SK-N-SH (cell line): Measurements from ENCODE around the gene TAF5L. TPM values are rescaled to one million over a fixed set of nuclear protein-coding genes. Genes with fewer than 3 reads are reported as not detected.

Experiments used
- CTCF ChIA-PET: fragments of 300-600, 350-600 bp; formaldehyde crosslinking; extraction: SDS; loops from one replicate; lab custom pipeline; 2021; lab: Yijun Ruan, JAX
- POLR2A ChIA-PET: fragments of 350-600 bp; sonication (Branson Sonifier 250); formaldehyde crosslinking; extraction: SDS; loops from one replicate; lab custom pipeline; 2020; ENCODE audit warnings: antibody characterized with exemption, inconsistent platforms; lab: Yijun Ruan, JAX
- DNase-seq: peaks from one replicate; pipeline ENCODE4 v3.0.0; 2012
- H2AFZ ChIP-seq: fragments of 200-600 bp; sonication (generic); 2 replicates; pipeline ENCODE4 v1.8.1; 2016; ENCODE audit warnings: antibody characterized with exemption, mild to moderate bottlenecking, low read depth
- H3F3A ChIP-seq: fragments of 200-600 bp; sonication (generic); replicated peaks from 2 replicates; pipeline ENCODE3; 2016; ENCODE audit warnings: antibody characterized with exemption, mild to moderate bottlenecking; ENCODE audit not compliant: insufficient read depth
- H3K27ac ChIP-seq, 2 experiments: fragments of 200-500 bp in 1 of 2; fragments of 200-600 bp in 1 of 2; sonication (Bioruptor generic) in 1 of 2; sonication (generic), shearing (Covaris generic) in 1 of 2; 2 replicates each; pipeline versions ENCODE4 v1.5.1 to v1.6.1; 2014 to 2016; ENCODE audit warnings: low read depth in 2 of 2, inconsistent platforms in 1 of 2, low read length in 1 of 2, mild to moderate bottlenecking in 1 of 2, mixed read lengths in 1 of 2
- H3K27me3 ChIP-seq: fragments of 200-600 bp; sonication (generic), shearing (Covaris generic); 2 replicates; pipeline ENCODE4 v1.6.1; 2016; ENCODE audit warnings: mixed run types; ENCODE audit not compliant: insufficient read depth
- H3K36me3 ChIP-seq, 2 experiments: fragments of 200-500 bp in 1 of 2; fragments of 200-600 bp in 1 of 2; sonication (Bioruptor generic) in 1 of 2; sonication (generic) in 1 of 2; replicated peaks in 1 of 2; 2 replicates each; pipeline versions ENCODE3 to v1.5.1; 2014 to 2016; ENCODE audit warnings: low read length in 1 of 2, mild to moderate bottlenecking in 1 of 2; ENCODE audit not compliant: insufficient read depth in 2 of 2, control insufficient read depth in 1 of 2
- H3K4me1 ChIP-seq, 2 experiments: fragments of 200-500 bp in 1 of 2; fragments of 200-600 bp in 1 of 2; sonication (Bioruptor generic) in 1 of 2; sonication (generic), shearing (Covaris generic) in 1 of 2; 2 replicates each; pipeline versions ENCODE4 v1.5.1 to v1.6.1; 2014 to 2016; ENCODE audit warnings: low read depth in 1 of 2, low read length in 1 of 2, mixed run types in 1 of 2; ENCODE audit not compliant: insufficient read depth in 2 of 2, control insufficient read depth in 1 of 2
- H3K4me2 ChIP-seq: fragments of 200-600 bp; sonication (generic), shearing (Covaris generic); 2 replicates; pipeline ENCODE4 v1.6.1; 2017; ENCODE audit warnings: mixed run types
- H3K4me3 ChIP-seq, 2 experiments: fragments of 200-500 bp in 1 of 2; fragments of 200-600 bp in 1 of 2; sonication (Bioruptor generic) in 1 of 2; sonication (generic), shearing (Covaris generic) in 1 of 2; 2 replicates each; pipeline versions ENCODE4 v1.5.1 to v1.8.1; 2014 to 2016; ENCODE audit warnings: low read depth in 2 of 2, inconsistent platforms in 1 of 2, low read length in 1 of 2, mild to moderate bottlenecking in 1 of 2, mixed read lengths in 1 of 2, moderate library complexity in 1 of 2
- H3K79me2 ChIP-seq: fragments of 200-600 bp; sonication (generic); 2 replicates; pipeline ENCODE4 v1.8.1; 2017; ENCODE audit warnings: mild to moderate bottlenecking; ENCODE audit not compliant: insufficient read depth
- H3K9ac ChIP-seq: fragments of 200-600 bp; sonication (generic); 2 replicates; pipeline ENCODE4 v1.6.1; 2017; ENCODE audit warnings: mixed run types
- H3K9me2 ChIP-seq: fragments of 200-600 bp; sonication (generic); 2 replicates; pipeline ENCODE4 v1.6.1; 2017; ENCODE audit warnings: mixed run types
- H3K9me3 ChIP-seq: fragments of 200-600 bp; sonication (generic); 2 replicates; pipeline ENCODE4 v1.6.1; 2017; ENCODE audit warnings: mixed run types, mild to moderate bottlenecking, moderate library complexity
- H4K20me1 ChIP-seq: fragments of 200-600 bp; sonication (generic); 2 replicates; pipeline ENCODE4 v1.6.1; 2017; ENCODE audit warnings: mild to moderate bottlenecking, mixed run types; ENCODE audit not compliant: insufficient read depth
- CHD2 ChIP-seq: fragments of 150-350 bp; IDR thresholded peaks from 2 replicates; pipeline ENCODE4 v1.6.1; 2018; ENCODE audit warnings: low read length; ENCODE audit not compliant: partially characterized antibody
- CTCF ChIP-seq: fragments of 200-600 bp; sonication (generic); IDR thresholded peaks from 2 replicates; pipeline ENCODE4 v1.6.1; 2017; ENCODE audit warnings: antibody characterized with exemption, mild to moderate bottlenecking, moderate library complexity
- EP300 ChIP-seq, 2 experiments: IDR thresholded peaks; 2 replicates each; pipeline versions ENCODE4 v1.4.0 to v1.6.1; 2012; ENCODE audit warnings: borderline replicate concordance in 1 of 2, low read depth in 1 of 2, low read length in 1 of 2
- FOSL2 ChIP-seq: IDR thresholded peaks from 2 replicates; pipeline ENCODE4 v1.4.0; 2012; ENCODE audit warnings: low read depth, mild to moderate bottlenecking, moderate library complexity, borderline replicate concordance
- GATA2 ChIP-seq: sonication (generic); formaldehyde crosslinking; IDR thresholded peaks from 2 replicates; pipeline ENCODE4 v1.5.0; 2020; ENCODE audit warnings: mild to moderate bottlenecking, missing genetic modification reagents
- MEF2A ChIP-seq: IDR thresholded peaks from 2 replicates; pipeline ENCODE4 v1.4.0; 2012; ENCODE audit warnings: low read depth, borderline replicate concordance
- NRF1 ChIP-seq: IDR thresholded peaks from 2 replicates; pipeline ENCODE4 v1.6.1; 2012; ENCODE audit warnings: low read depth, mild to moderate bottlenecking, low read length
- PBX3 ChIP-seq: IDR thresholded peaks from 2 replicates; pipeline ENCODE4; 2012
- POLR2AphosphoS5 ChIP-seq: IDR thresholded peaks from 2 replicates; pipeline ENCODE4 v1.6.1; 2012; ENCODE audit warnings: low read depth, low read length
- RXRA ChIP-seq: IDR thresholded peaks from 2 replicates; pipeline ENCODE4 v1.4.0; 2012; ENCODE audit warnings: low read depth, mild to moderate bottlenecking, borderline replicate concordance
- SIN3A ChIP-seq: IDR thresholded peaks from 2 replicates; pipeline ENCODE4 v1.6.1; 2012; ENCODE audit warnings: low read depth, mild to moderate bottlenecking, low read length, moderate library complexity, borderline replicate concordance
- SMC3 ChIP-seq: IDR thresholded peaks from 2 replicates; pipeline ENCODE4 v1.6.1; 2012; ENCODE audit warnings: low read depth, low read length, improper control_type of control experiment
- TCF12 ChIP-seq: IDR thresholded peaks from 2 replicates; pipeline ENCODE4 v1.4.0; 2012
- TEAD4 ChIP-seq: IDR thresholded peaks from 2 replicates; pipeline ENCODE4 v1.4.0; 2012; ENCODE audit warnings: mild to moderate bottlenecking, borderline replicate concordance; ENCODE audit not compliant: insufficient read depth
- USF2 ChIP-seq: fragments of 150-350 bp; IDR thresholded peaks from 2 replicates; pipeline ENCODE4 v1.6.1; 2017; ENCODE audit warnings: antibody characterized with exemption, low read length, low read depth, borderline replicate concordance
- WGBS: methylation state at CpG from one replicate; pipeline ENCODE4 v1.1.6; 2017; ENCODE audit warnings: low lambda C conversion rate; 5-methylcytosine and 5-hydroxymethylcytosine counted together
- polyA plus RNA-seq, 3 experiments: library from polyadenylated mRNA; depleted of rRNA; stranded (reverse); fragments of >200 nt; gene quantifications; 2 replicates each; pipeline ENCODE4 v1.2.3, GENCODE V29; 2012

The TAF5L gene
- polyA plus RNA-seq, 1 of the 3 experiments (the other 2 are of a cell fraction): 17.1 TPM

- Histone ChIP-seq H4K20me1 (peaks cover 42% of the 10 kb centered on the region), H3K9me3 (no peaks in the 10 kb centered on the region), H3K4me1 (no peaks in the 10 kb centered on the region; a peak in 2 of 4 replicates), H3K9ac (no peak overlapping the region), H3K27me3 (no peaks in the 10 kb centered on the region), H3K79me2 (peaks cover 91% of the 10 kb centered on the region), H3K36me3 (peaks cover 6 to 14% of the 10 kb centered on the region in 2 experiments), H3K4me3 (no peak overlapping the region), H2AFZ (no peak overlapping the region), H3K9me2 (no peaks in the 10 kb centered on the region), H3K4me2 (no peak overlapping the region), H3K27ac (no peak overlapping the region), H3F3A (no peaks in the 10 kb centered on the region)
- ChIA-PET POLR2A (no interaction called here), CTCF (interaction anchor here (0.7 to 1.1 kb wide), 2 partner anchors 59 to 1212 kb away, joined by 3 read pairs; partner anchors contain the start of gene ABCB10)
- 90% methylated on average over 11 of the region's 11 CpGs for WGBS
- DNase-seq: no peak
- no peak for TF ChIP-seq TEAD4
- TF ChIP-seq EP300 (IDR thresholded peaks at IDR 0.05; ENCODE audit: borderline replicate concordance in 1 of 2, low read depth in 1 of 2, low read length in 1 of 2): no peak
- TF ChIP-seq RXRA: no peak
- TF ChIP-seq NRF1: no peak
- no peak for TF ChIP-seq GATA2
- no peak for TF ChIP-seq SMC3
- TF ChIP-seq CTCF: no peak
- TF ChIP-seq MEF2A: no peak
- no peak for TF ChIP-seq POLR2AphosphoS5
- TF ChIP-seq TCF12: no peak
- no peak for TF ChIP-seq USF2
- no peak for TF ChIP-seq SIN3A
- TF ChIP-seq CHD2: no peak
- no peak for TF ChIP-seq PBX3
- no peak for TF ChIP-seq FOSL2
These were observed 8.4 kb downstream of the TAF5L start for GRCh38 chr1:229617351-229618100.
